Liver (tissue), 3 donors: Measurements from ENCODE around the gene TMEM184A.

Experiments used
- ATF3 ChIP-seq: IDR thresholded peaks from 2 replicates; pipeline ENCODE4 v1.6.1; 2016; ENCODE audit warnings: antibody characterized with exemption
- RAD21 ChIP-seq, 2 donors: IDR thresholded peaks; 2 replicates each; pipeline ENCODE4 v1.6.1; 2016; ENCODE audit warnings: antibody characterized with exemption in 2 of 2, mild to moderate bottlenecking in 2 of 2
- TF ChIP-seq, protein P1 (sequence below): fragments of 150-350 bp; IDR thresholded peaks from 2 replicates; pipeline ENCODE4 v1.5.1; 2017; ENCODE audit warnings: improper control_type of control experiment, low read depth, low read length; ENCODE audit not compliant: missing input control
- donor health status: healthy.
- donor health status: healthy.

- TF ChIP-seq, protein P1, sequence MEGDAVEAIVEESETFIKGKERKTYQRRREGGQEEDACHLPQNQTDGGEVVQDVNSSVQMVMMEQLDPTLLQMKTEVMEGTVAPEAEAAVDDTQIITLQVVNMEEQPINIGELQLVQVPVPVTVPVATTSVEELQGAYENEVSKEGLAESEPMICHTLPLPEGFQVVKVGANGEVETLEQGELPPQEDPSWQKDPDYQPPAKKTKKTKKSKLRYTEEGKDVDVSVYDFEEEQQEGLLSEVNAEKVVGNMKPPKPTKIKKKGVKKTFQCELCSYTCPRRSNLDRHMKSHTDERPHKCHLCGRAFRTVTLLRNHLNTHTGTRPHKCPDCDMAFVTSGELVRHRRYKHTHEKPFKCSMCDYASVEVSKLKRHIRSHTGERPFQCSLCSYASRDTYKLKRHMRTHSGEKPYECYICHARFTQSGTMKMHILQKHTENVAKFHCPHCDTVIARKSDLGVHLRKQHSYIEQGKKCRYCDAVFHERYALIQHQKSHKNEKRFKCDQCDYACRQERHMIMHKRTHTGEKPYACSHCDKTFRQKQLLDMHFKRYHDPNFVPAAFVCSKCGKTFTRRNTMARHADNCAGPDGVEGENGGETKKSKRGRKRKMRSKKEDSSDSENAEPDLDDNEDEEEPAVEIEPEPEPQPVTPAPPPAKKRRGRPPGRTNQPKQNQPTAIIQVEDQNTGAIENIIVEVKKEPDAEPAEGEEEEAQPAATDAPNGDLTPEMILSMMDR = no peak
- no peak for TF ChIP-seq ATF3
- TF ChIP-seq RAD21 (IDR thresholded peaks at IDR 0.05) = no peak
Observed at GRCh38 chr7:1552200-1552599, 3.8 kb downstream of the TMEM184A start.
